Cardiac fibroblast (primary cell): ENCODE data around the gene DNAH9.

Source experiments
- DNase-seq, 2 donors: peaks; one replicate each; pipeline versions ENCODE4 v3.0.0 to v3.0.0-alpha.2; 2010; ENCODE audit warnings: low read depth in 2 of 2
- H3K4me3 ChIP-seq, 2 donors: replicated peaks in 1 of 2; 1 replicate in 1 of 2; 2 replicates in 1 of 2; pipeline ENCODE4 v1.5.1; 2011; ENCODE audit warnings: low read depth in 2 of 2, low read length in 2 of 2, mild to moderate bottlenecking in 2 of 2, moderate library complexity in 1 of 2
- TF ChIP-seq, protein P1 (sequence below): IDR thresholded peaks from one replicate; pipeline ENCODE4 v1.5.1; 2011; ENCODE audit warnings: low read depth, mild to moderate bottlenecking, low read length, inconsistent platforms

The DNAH9 gene

GRCh38 chr17:11807606-11808005 is 209.3 kb downstream of the DNAH9 start:
- no peak for DNase-seq
- H3K4me3 ChIP-seq: no peak overlapping the region
- TF ChIP-seq, protein P1, sequence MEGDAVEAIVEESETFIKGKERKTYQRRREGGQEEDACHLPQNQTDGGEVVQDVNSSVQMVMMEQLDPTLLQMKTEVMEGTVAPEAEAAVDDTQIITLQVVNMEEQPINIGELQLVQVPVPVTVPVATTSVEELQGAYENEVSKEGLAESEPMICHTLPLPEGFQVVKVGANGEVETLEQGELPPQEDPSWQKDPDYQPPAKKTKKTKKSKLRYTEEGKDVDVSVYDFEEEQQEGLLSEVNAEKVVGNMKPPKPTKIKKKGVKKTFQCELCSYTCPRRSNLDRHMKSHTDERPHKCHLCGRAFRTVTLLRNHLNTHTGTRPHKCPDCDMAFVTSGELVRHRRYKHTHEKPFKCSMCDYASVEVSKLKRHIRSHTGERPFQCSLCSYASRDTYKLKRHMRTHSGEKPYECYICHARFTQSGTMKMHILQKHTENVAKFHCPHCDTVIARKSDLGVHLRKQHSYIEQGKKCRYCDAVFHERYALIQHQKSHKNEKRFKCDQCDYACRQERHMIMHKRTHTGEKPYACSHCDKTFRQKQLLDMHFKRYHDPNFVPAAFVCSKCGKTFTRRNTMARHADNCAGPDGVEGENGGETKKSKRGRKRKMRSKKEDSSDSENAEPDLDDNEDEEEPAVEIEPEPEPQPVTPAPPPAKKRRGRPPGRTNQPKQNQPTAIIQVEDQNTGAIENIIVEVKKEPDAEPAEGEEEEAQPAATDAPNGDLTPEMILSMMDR: no peak

DNA sequence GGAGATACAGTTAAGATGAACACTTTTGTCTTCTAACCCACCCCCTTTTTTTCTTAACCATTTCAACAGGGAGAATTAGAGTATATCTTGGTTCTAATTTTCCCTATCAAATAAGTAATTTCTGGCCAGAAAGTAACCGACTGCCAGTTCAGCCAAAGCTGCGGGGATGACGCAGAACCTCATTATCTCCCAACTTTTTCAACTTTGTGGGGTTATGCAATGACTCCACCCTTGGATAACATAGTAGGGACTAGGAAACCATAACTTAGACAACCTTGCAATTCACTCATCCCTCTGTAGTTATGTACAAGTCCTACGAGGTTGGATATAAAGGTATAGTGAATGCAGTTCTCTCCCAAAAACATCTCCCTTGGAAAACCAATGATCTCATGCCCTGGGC is 215.0 kb downstream of the DNAH9 start:
- no peak for DNase-seq
- H3K4me3 ChIP-seq: no peak overlapping the region
- TF ChIP-seq, protein P1: no peak

- TF ChIP-seq, protein P1: no peak
- H3K4me3 ChIP-seq: no peak overlapping the region
These were observed 215.6 kb downstream of the DNAH9 start for GRCh38 chr17:11813871-11814270.

DNA sequence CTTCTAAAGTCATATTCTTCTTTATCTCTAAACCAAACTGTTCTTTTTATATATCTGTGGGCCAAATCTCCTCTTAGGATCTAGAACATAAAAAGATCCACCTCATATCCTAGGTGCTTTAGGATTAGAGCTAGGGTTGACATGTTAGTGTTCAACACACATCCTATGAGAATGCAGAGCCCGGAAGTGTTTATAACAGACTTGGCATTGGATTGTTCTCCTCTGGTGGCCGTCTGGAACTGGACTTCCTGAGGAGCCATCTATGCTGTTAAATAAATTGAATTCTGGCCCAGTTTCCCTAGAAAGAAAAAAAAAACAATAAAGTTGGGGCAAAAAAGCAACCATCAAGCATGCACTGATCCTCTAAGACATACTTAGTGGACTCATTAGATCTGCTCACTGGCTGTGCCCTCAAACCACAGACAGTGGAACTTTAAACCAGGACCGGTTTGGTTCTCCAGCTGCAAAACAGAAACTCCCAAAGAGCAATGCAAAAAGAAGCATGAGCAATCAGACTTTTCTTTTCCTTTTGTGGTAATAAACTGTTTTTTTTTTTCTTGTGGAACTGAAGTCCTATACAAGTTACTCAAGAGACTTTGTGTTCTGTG is 216.5 kb downstream of the DNAH9 start:
- TF ChIP-seq, protein P1: no peak
- DNase-seq: no peak
- H3K4me3 ChIP-seq: no peak overlapping the region

More at GRCh38 chr17:11813871-11814270, 215.6 kb downstream of the DNAH9 start:
- no peak for DNase-seq

- TF ChIP-seq, protein P1: no peak
- DNase-seq: no peak
- H3K4me3 ChIP-seq: no peak overlapping the region
These were observed 218.1 kb downstream of the DNAH9 start for GRCh38 chr17:11816409-11816808.

DNA sequence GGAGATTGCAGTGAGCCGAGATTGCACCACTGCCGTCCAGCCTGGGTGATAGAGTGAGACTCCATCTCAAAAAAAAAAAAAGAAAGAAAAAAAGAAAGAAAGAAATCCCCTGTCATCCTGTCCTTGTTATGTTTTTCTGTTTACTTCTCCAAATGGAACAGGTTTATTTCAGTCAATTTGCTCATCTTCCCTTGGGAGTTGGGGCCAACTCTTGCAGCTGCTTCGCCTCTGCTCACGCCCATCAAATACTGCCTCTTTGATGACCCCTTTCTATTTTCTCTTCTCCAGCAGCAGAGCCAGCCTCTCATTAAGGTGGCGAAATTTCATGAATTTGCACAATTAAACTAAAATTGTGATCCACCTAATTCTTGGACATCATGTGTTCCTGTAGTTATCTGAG is 225.6 kb downstream of the DNAH9 start:
- no peak for DNase-seq
- no peak overlapping the region for H3K4me3 ChIP-seq
- TF ChIP-seq, protein P1: no peak
